NCI-H1048 (cell line): ENCODE measurements around the gene FOXB1.

Source experiments
- DNase-seq: peaks from one replicate; lab custom pipeline; 2025; lab: John Stamatoyannopoulos, UW

FOXB1 gene

DNA sequence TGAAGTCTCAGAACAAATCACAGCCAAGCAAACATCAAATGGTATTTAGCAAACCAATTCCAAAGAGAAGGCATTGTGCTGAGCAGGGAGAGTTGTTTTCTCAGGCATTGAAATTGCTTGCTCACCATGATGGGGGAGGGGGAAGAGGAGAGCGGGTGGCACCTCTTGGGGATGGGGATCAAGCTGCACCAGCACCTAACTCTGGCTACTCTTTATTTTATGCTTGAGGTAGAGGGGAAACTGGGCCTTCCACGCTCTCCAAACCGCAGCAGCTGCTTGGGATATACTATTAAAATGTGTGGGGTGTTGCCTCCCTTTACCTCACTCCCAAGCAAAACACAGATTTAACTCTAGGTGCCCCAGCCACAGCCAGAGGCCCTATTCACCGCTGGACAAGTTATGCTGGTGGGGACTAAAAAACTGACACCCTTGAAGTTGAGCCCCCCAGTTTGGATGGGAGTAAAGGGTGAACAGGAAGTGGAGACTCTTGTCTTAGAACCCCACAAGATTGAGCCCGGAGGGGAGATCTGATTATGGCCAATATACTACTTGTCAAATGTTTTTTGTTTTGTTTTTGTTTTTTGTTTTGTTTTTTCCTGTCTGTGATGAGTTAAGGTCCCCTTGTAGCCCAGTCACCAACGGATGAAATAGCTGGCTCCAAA, 5.0 kb upstream of the FOXB1 start:
- no peak for DNase-seq

DNA sequence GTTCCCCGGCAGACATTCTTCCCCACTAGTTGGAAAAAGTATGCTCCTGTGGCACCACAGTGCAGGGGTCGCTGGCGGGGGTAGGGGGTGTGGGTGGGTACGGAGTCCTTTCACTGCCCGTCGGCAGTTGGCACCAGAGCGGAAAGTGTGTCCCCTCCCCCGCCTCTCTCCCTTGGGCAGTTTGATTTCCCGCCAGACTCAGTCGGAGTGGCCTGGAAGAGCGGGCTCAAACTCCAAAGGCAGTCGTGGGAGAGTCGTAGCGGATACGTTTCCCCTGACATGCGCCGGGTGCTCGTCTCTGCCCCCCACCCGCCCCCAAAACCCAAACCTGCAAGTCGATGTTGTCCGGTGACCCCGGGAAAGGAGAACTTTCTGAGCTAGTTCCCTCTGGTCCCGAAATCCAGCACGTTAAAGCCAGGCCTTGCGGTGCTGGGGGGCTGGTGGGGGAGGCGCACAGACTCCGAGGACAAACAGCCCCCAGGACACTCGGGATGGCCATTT, 4.4 kb upstream of the FOXB1 start:
- no peak for DNase-seq

DNA sequence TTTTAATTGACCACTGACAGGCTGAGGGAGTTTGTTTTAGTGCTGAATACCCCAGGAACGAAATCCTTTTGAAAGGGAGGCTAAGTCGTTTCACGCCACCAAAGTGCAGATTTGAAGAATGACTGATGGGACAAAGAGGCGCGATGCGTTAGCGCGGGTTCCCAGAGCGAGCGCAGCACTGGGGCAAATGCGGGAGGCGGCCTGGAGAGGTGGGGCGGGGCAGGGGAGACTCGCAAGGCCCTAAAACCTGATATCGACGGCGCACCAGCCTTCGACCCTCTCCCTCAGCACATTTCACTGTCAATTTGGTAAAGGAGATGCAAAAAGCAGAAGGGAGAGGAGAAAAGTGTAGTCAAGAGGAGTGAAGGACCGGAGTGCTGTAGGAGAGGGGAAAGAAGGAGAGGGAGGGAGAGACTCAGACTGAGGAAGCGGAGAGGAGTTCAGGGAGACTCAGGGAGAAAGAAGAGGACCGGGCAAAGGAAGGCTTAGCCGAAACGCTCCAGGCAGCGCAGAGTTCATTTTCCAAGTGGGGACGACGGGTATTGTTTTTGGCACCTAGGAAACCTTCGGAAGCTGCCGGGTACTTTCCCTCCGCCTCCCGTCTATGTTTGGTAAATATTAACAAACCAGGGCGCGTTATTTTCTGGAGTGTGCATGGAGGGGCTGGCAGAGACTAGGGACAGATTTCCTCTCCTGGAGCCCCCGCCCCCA, 3.8 kb upstream of the FOXB1 start:
- no peak for DNase-seq

DNA sequence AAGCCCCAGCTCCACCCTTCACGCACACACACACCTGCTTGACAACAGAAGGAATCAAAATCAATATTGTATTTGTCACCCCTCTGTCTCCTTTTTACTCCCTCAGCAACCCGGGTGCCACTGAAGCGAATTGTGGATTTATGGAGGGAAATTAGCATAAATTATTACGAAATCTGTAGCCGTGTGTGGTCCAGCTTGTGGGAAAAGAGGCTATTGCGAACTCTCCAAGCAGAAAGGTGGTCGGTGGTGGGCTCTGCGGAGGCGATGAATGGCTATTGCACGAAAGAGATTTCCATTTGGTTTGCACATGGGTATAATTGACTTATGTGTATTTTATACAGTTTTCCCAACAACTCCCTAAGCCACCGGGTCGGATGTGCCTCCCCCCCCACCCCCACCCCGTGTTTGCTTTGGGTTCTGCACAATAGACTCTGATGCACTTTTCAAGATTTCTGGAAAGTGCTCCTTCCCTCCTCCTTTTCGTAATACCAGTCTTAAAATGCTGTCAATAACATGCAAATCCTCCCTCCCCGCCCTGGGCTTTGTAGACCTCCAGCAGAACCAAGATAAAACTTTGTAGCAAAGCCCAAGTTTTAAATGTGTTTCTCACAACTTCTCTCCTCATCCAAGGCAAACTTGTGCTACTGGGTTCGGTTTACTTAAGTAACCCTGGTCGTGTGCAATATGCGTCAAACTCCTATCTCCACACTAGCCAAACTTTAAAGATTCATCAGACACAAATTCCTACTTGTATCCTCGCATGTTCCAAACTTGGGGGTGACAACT, 3.1 kb upstream of the FOXB1 start:
- no peak for DNase-seq

DNA sequence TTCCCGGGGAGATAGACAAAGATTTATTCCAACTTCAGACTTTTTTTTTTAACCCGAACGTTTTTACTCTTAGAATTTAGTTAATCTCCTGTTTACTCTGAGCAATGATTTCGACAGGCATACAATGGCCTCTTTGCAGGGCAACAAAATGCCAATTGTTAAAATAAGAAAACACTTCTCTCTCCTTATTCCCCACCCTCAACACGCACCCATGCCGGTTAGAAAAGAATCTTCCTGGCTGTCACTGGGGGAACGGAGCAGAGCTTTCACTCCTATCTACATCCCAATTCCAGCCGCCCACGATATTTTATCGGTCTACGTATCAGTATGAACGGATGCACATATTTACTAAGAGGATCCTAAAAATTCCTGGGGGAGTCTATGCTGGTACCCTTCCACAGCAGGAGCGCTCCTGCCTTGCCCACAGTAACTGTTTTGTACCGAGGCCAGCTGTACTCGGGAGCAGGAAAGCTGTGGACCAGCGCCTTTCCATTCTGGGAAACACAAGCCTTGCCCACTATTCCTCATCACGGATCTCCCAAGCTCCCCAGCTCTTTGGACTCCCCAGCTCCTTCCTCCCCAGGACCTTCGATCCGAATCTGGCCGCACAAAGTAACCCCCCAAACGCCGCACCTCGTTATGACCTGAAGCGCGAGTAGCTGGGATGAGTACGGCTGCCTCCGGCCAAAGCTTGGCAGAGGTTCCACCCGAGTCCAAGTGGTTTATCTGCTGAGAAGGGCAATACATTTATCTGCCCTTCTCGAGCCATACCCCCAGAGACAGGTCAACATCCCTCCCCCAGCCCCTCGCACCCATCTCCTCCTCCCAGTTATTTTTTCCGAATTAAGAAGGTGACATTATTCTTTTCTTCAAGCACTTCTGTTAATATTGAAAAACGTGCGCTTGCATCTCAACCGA, 2.2 kb upstream of the FOXB1 start:
- no peak for DNase-seq

DNA sequence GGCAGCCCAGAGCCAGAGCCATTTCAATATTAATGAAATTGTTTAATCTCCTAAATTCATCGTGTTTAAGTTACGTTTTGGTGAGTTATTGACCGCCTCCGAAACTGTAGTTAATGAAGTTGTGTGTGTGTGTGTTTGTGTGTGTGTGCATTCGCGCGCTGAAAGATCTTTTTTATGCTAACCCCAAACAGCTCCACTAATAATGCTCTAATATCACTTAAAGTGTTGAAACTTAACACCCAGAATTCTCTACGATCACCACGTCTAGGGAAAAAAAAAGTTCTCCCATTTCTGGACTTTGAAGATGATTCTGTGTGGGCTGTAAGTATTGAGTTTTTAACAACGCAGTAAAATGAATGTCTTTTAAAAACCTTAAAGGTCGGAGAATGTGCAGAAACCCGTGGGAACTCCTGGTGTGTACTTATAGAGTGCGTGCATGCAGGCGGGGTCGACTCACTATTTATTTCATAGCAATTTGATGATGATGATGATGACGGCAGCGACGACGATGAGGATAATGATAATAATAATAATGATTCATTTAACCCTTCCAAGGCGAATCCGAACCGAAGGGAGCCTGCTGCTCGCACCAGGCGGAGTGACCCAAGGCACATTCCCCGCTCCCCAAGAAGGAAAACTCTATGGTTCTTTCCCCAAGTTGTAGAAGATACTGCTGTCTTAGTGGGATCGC, 1.4 kb upstream of the FOXB1 start:
- no peak for DNase-seq

DNA sequence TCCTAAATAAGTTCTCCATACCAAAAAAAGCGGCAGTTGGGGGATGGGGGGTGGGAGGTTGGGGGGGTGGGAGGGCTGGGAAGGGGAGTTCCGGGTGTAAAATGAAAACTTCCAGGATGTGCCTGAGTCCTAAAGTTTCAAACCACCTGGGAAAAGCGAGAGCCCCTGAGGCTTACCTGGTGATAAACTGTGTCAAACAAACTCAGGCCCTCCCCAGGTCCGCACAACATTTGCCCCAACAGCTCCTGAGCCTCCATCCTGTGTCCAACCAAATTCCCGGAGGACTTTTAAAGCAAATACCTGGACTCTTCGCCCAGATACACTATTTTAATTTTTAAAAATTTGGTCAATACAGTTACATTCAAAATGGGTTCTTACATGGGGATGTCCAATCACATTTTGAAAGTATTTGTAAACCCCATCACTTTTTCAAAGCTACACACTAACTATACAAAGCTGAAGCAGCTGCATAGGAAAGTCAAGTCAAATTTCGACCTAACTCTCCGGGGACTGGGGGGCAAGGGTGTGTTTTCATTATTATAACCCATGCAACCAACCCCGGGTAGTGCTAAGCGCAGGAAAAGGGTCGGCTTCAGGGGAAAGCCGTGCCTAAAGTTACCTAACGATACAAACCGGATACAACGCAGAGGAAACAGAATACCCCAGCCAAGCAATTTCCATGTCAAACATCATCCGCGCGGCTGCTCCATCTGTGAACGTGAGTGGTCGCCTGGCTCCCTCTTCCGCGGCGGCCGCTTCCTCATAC, 685 bp upstream of the FOXB1 start:
- no peak for DNase-seq

DNA sequence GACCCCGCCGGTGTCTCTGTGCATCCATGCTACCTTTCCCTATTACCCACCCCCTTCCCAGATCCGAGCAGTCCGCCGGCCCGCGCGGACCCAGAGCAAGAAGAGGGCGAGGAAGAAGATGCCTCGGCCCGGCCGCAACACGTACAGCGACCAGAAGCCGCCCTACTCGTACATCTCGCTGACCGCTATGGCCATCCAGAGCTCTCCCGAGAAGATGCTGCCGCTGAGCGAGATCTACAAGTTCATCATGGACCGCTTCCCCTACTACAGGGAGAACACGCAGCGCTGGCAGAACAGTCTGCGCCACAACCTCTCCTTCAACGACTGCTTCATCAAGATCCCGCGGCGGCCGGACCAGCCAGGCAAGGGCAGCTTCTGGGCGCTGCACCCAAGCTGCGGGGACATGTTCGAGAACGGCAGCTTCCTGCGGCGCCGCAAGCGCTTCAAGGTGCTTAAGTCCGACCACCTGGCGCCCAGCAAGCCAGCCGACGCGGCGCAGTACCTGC, 788 bp downstream of the FOXB1 start:
- no peak for DNase-seq

DNA sequence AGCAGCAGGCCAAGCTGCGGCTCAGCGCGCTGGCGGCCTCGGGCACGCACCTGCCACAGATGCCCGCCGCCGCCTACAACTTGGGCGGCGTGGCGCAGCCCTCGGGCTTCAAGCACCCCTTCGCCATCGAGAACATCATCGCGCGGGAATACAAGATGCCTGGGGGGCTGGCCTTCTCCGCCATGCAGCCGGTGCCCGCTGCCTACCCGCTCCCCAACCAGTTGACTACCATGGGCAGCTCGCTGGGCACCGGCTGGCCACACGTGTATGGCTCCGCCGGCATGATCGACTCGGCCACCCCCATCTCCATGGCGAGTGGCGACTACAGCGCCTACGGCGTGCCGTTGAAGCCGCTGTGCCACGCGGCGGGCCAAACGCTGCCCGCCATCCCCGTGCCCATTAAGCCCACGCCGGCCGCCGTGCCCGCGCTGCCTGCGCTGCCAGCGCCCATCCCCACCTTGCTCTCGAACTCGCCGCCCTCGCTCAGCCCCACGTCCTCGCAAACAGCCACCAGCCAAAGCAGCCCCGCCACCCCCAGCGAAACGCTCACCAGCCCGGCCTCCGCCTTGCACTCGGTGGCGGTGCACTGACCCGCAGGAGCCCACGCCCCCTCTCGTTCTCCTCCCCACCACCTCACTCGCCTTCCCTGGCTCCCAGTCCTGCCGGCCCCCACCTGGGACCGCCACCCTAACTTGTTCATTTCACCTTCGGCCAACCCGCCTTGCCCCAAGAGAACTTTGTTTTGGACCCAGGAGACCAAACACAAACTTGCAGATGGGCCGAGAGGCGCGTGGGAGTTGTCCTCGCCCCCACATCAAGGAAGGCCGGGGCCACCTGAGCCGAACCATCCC, 1.5 kb downstream of the FOXB1 start:
- DNase-seq = no peak

DNA sequence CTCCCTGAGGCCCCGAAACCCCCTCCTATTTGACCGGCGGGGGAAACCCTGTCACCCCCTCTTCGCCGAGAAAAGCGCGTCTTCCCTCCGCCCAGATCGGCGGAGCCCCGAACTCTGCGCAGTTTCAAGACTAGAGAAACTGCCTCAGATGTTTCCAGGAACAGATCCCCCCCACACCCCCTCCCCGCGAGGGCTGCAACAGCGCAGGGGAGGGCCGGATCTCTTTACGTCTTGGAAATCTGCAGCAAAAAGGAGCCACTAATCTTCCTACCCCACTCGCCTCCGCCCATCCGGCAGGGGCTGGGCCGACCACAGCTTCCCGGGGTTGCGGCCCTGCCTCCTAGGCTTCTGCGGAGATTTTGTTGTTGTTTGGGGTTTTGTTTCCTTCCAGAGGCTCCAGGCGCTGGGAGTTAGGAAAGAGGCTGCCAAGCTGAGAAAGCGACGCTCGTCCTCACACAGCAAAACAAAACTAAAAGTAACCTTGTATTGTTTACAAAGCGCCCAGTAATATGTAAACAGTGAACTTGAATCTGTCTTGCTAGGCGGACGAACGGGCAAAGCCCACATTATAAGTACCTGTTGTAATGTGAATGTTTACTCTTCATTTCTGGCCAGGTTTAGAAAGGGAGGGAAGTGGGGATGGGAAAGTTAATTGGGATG, 2.2 kb downstream of the FOXB1 start:
- no peak for DNase-seq

DNA sequence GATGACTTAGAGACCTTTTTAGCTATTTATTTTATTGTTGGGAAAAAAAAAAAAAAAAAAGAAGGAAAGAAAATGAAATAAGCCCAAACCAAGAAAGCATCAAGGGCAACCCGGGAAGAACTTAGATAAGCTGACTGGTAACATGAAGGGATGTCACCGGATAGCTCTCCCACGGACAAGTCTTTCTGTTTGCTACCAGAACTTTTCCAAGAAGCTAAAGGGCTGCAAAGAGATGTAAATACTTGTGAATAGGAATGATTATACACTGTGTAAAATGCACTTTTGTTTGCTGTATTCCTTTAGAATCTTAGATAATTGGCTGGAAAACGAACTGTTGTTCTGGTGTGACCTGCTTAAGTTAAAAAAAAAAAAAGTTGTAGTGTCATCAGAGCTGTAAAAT, 2.8 kb downstream of the FOXB1 start:
- DNase-seq = no peak

DNA sequence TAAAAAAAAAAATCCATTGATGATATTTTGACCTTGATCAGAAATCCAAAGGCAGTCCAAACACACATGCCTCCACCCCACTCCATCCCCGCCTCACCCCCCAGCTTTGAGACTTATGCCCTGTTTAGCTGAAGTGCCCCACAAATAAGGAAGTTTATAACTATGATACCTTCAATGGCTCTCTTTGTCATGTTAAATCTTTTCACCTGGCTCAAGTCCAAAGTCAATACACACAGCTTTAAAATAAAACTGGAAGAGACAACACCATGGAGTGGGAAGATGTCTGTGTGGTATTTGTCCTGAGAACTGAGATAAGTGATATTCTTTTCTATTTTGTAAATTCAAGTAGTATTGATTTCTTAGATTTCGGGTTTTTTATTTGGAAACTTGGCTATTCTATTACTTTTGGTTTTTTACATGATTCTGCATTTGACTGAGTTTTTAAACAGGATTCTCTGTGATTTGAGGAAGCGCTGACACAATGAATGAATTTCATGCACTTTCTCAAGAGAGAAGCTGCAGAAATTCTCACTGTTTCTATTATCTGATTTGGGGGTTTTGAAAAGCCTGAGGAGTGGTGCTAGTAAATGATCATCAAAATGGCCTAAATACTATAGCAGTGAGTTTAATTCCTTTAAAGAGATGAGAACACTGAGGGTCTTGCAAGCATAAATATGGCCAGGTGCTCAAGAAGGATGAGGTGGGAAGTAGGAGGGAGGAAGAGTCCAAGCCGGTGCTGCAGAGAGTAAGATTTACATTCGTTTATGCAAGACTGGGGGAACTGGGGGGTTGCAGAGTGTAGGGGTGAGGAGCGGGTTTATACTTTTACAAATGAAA, 5.2 kb downstream of the FOXB1 start:
- DNase-seq = no peak

DNA sequence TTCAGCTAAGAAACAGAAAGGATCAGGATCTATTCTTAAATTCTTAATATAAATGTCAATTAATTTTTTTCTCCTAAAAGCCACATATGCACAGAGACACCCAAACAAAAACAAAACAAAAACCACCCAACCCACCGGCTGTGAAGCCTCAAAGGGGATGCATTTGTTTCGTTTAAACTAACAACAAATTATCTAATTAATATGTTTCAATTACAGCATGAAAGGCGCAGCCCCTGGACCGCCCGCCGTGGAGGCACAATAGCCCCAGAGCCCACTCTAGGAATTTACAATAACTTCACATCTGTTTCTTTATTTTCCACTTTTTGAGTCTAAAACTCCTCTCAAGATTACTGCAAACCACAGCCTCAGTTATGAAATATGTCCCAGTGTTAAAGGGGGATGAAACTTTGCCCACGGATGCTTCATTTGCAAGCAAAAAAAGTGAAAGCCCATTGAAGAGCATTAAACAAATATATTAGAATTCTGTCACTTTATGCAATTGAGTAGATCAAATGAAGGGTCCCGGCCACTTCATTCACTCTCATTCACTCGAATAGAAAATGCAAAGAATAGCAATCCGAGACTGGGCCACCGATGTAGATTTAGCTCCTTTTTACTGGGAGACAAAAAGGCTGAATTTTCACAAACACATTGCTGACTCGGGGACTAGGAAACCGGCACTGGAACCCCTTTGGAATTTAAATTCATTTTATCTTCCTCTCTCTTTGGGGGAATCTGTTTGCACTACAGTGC, 6.0 kb downstream of the FOXB1 start:
- no peak for DNase-seq

DNA sequence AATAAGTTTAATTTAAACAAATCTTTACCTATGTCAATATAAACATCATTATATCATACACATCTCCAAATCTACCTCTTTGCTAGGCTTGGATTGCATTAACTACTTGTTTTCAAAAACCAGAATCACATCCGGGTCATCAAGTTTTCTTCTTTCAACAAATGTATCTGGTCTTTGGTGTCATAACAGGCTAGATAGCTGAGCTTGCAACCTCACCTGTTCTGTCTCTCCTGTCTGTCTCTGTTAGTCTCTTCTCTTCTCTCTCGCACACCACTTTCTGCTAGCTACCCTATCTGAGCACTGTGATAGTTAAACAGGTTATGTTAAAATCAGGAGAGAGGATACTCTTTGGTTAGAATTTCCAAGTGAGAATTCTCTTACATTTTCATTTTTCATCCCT, 6.7 kb downstream of the FOXB1 start:
- DNase-seq = no peak

DNA sequence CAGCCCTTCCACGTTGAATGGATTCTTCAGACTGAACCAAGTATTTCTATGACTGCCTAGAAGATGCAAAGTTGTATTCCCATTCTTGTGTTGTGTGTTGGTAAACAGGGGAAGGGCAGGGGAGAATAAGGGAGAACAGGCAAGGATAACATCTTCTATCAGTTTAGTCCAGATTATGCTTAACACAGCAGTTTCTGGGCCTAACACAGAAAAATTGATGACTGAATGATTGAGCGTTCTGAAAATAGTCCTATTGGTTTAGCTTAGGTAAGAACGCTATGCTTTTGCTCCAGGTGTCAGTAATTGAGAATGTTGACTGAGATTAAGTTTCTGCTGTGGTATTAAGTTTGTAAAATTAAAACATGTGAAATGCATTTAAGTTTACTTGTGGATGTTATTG, 8.6 kb downstream of the FOXB1 start:
- DNase-seq = no peak

DNA sequence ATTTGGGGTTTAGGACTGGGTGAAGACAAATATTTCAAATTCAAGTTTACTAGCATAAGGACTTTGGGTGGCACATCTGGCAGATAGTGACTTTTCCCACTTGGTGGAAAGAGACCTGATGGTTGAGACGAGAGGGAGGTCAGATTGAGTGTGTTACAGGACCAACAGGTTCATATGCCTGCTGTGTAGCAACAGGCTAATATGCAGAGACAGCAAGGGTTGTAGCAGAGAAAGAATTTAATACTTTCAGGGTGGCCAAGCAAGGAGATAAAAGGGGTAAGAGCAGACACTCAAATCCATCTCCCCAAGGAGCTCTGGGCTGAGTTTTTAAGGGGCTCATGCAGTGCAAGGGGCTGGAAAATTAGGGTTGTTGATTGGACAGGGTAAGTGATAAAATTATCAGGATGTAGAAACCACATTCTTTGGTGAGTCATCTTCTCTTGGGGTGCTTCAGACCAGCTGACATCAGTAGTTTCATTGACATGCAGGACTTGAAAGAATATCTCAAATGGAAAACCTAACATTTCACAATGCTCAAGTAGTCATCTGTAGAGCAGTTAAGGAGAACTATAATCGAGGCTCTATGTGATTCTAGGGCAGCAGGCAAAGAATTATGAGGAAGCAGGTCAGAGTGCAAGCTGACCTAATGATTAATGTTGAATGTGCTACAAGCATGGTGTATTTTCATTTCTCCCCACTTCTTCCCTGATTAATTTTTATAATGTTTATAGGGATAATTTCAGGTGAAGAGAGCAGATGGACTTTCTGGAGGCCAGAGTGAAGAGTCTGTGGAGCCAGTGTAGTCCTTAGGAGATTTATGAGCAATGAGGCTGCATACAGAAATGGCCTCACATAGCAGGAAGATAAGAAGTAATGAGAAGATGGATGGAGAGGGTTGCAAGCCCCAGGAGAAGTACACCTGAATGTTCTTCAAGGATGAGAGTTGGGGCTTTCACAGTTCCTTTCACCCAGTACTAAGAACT, 13.7 kb downstream of the FOXB1 start:
- no peak for DNase-seq
